SH-SY5Y (cell line): ENCODE measurements around the gene UBXN2A.

Source experiments
- GATA2 ChIP-seq: IDR thresholded peaks from 2 replicates; pipeline ENCODE4 v1.6.1; 2011; ENCODE audit warnings: mild to moderate bottlenecking, low read depth, low read length
- GATA3 ChIP-seq: IDR thresholded peaks from 2 replicates; pipeline ENCODE4 v1.6.1; 2011; ENCODE audit warnings: low read depth, mild to moderate bottlenecking, low read length, moderate library complexity

UBXN2A gene

GRCh38 chr2:23967846-23968245 is 27.6 kb downstream of the UBXN2A start:
- no peak for TF ChIP-seq GATA3
- no peak for TF ChIP-seq GATA2

GRCh38 chr2:23976883-23977282 is 36.6 kb downstream of the UBXN2A start:
- TF ChIP-seq GATA3 (no peak), GATA2 (no peak)

GRCh38 chr2:23988371-23988770 is 48.1 kb downstream of the UBXN2A start:
- TF ChIP-seq GATA3 (no peak), GATA2 (no peak)

- TF ChIP-seq GATA3 (no peak), GATA2 (no peak)
Measured at GRCh38 chr2:23992931-23993330, 52.7 kb downstream of the UBXN2A start.

GRCh38 chr2:23993736-23994269 is 53.5 kb downstream of the UBXN2A start:
- TF ChIP-seq GATA3 (no peak), GATA2 (no peak)

- TF ChIP-seq GATA2, result no peak
- no peak for TF ChIP-seq GATA3
Measured at GRCh38 chr2:23994567-23994966, 54.3 kb downstream of the UBXN2A start.

- TF ChIP-seq GATA2 (no peak), GATA3 (no peak)
Measured at GRCh38 chr2:24007693-24008092, 67.4 kb downstream of the UBXN2A start.

GRCh38 chr2:24008672-24009366 is 68.6 kb downstream of the UBXN2A start:
- TF ChIP-seq GATA3, result no peak
- no peak for TF ChIP-seq GATA2

- TF ChIP-seq GATA3 (no peak), GATA2 (no peak)
Measured at GRCh38 chr2:24009367-24009679, 69.1 kb downstream of the UBXN2A start.

- no peak for TF ChIP-seq GATA2
- no peak for TF ChIP-seq GATA3
Measured at GRCh38 chr2:24009680-24010476, 69.6 kb downstream of the UBXN2A start, which contains the start of gene MFSD2B. MFSD2B (plus strand) TSS chr2:24010085; CDS start chr2:24010097, 12 bp downstream.

- TF ChIP-seq GATA2 (no peak), GATA3 (no peak)
Measured at GRCh38 chr2:24010477-24011249, 70.4 kb downstream of the UBXN2A start.

GRCh38 chr2:24011250-24012104 is 71.2 kb downstream of the UBXN2A start:
- TF ChIP-seq GATA2 (no peak), GATA3 (no peak)

GRCh38 chr2:24012521-24013188 is 72.4 kb downstream of the UBXN2A start:
- TF ChIP-seq GATA3, result no peak
- TF ChIP-seq GATA2, result no peak
